H1 (cell line): ENCODE measurements around the gene RAPGEF5. TPM values are rescaled to one million over a fixed set of nuclear protein-coding genes. Genes with fewer than 3 reads are reported as not detected.

ENCODE experiments used
- CTCF ChIA-PET: fragments of 300-600 bp; sonication (Branson Sonifier 250); formaldehyde crosslinking; loops from one replicate; lab custom pipeline; 2021; ENCODE audit not compliant: partially characterized antibody; lab: Charles Lee
- POLR2A ChIA-PET: fragments of 300-600 bp; sonication (Branson Sonifier 250); formaldehyde crosslinking; loops from one replicate; lab custom pipeline; 2021; ENCODE audit warnings: inconsistent platforms; ENCODE audit not compliant: partially characterized antibody; lab: Charles Lee
- DNase-seq, 2 experiments: peaks; one replicate each; pipeline versions ENCODE4 v3.0.0 to v3.0.0-alpha.2; 2010 to 2022; ENCODE audit warnings: low spot score in 2 of 2, low read depth in 1 of 2, mixed read lengths in 1 of 2
- FAIRE-seq: peaks from 2 replicates; lab custom pipeline; 2011; peaks lifted over from hg19 to GRCh38; lab: Jason Lieb, UNC
- H2AFZ ChIP-seq: 2 replicates; pipeline ENCODE4 v1.8.1; 2012; ENCODE audit warnings: low read length, inconsistent platforms
- H2AK5ac ChIP-seq: 2 replicates; pipeline ENCODE4 v1.6.1; 2013; ENCODE audit warnings: low read depth, low read length
- H2BK120ac ChIP-seq: replicated peaks from 2 replicates; pipeline ENCODE3; 2013; ENCODE audit warnings: low read depth, low read length, inconsistent platforms
- H2BK12ac ChIP-seq: 2 replicates; pipeline ENCODE4 v1.6.1; 2013; ENCODE audit warnings: low read depth, low read length
- H2BK15ac ChIP-seq: 2 replicates; pipeline ENCODE4 v1.6.1; 2013; ENCODE audit warnings: low read length
- H2BK20ac ChIP-seq: 2 replicates; pipeline ENCODE4 v1.6.1; 2013; ENCODE audit warnings: low read length
- H2BK5ac ChIP-seq: 2 replicates; pipeline ENCODE4 v1.6.1; 2013; ENCODE audit warnings: low read depth, low read length
- H3K14ac ChIP-seq: 2 replicates; pipeline ENCODE4 v1.6.1; 2013; ENCODE audit warnings: inconsistent platforms; ENCODE audit not compliant: insufficient read length
- H3K18ac ChIP-seq: 2 replicates; pipeline ENCODE4 v1.6.1; 2013; ENCODE audit warnings: low read length; ENCODE audit errors: extremely low read depth
- H3K23ac ChIP-seq: 2 replicates; pipeline ENCODE4 v1.6.1; 2013; ENCODE audit warnings: inconsistent platforms; ENCODE audit not compliant: insufficient read length
- H3K23me2 ChIP-seq: 2 replicates; pipeline ENCODE4 v1.6.1; 2013; ENCODE audit warnings: low read depth, low read length
- H3K27ac ChIP-seq: 2 replicates; pipeline ENCODE4 v1.6.1; 2011; ENCODE audit warnings: low read depth, low read length, inconsistent platforms
- H3K27me3 ChIP-seq, 4 experiments: replicated peaks in 1 of 4; 1 replicate in 1 of 4; 2 replicates in 3 of 4; pipeline versions ENCODE4 v1.6.1 to v1.8.1; 2011 to 2013; ENCODE audit warnings: low read length in 3 of 4, mild to moderate bottlenecking in 3 of 4, inconsistent platforms in 2 of 4, mixed read lengths in 2 of 4, moderate library complexity in 1 of 4; ENCODE audit not compliant: control insufficient read depth in 3 of 4, insufficient read depth in 3 of 4; ENCODE audit errors: extremely low read depth in 1 of 4
- H3K36me3 ChIP-seq, 4 experiments: 2 replicates each; pipeline versions ENCODE4 v1.6.1 to v1.8.1; 2011 to 2013; ENCODE audit warnings: mild to moderate bottlenecking in 4 of 4, low read length in 3 of 4, moderate library complexity in 2 of 4, control low read depth in 1 of 4, inconsistent platforms in 1 of 4; ENCODE audit not compliant: insufficient read depth in 4 of 4, control insufficient read depth in 2 of 4
- H3K4ac ChIP-seq: replicated peaks from 2 replicates; pipeline ENCODE3; 2013; ENCODE audit warnings: low read length, low read depth, mixed read lengths, inconsistent platforms; ENCODE audit not compliant: insufficient read length
- H3K4me1 ChIP-seq, 4 experiments: replicated peaks in 1 of 4; 1 replicate in 1 of 4; 2 replicates in 3 of 4; pipeline versions ENCODE4 v1.6.1 to v1.8.1; 2011 to 2013; ENCODE audit warnings: low read length in 3 of 4, inconsistent platforms in 2 of 4, mixed read lengths in 1 of 4; ENCODE audit not compliant: insufficient read depth in 4 of 4, control insufficient read depth in 3 of 4
- H3K4me2 ChIP-seq, 2 experiments: 2 replicates each; pipeline versions ENCODE4 v1.6.1 to v1.8.1; 2011 to 2013; ENCODE audit warnings: low read depth in 2 of 2, low read length in 2 of 2, control low read depth in 1 of 2, inconsistent platforms in 1 of 2, mild to moderate bottlenecking in 1 of 2; ENCODE audit not compliant: insufficient read depth in 1 of 2
- H3K4me3 ChIP-seq, 4 experiments: fragments of 200-600, 300-600 bp in 1 of 4; sonication (generic), shearing (Covaris generic), sonication (Bioruptor Twin) in 1 of 4; 2 replicates each; pipeline versions ENCODE4 v1.5.1 to v1.8.1; 2011 to 2016; ENCODE audit warnings: low read length in 4 of 4, low read depth in 3 of 4, control low read depth in 2 of 4, inconsistent platforms in 2 of 4, mild to moderate bottlenecking in 2 of 4, mixed read lengths in 1 of 4, moderate library complexity in 1 of 4; ENCODE audit not compliant: insufficient read depth in 2 of 4; ENCODE audit errors: extremely low read depth in 1 of 4
- H3K56ac ChIP-seq: replicated peaks from 2 replicates; pipeline ENCODE3; 2013; ENCODE audit warnings: low read depth, mild to moderate bottlenecking, mixed read lengths, low read length, inconsistent platforms; ENCODE audit not compliant: insufficient read length
- H3K79me1 ChIP-seq: 2 replicates; pipeline ENCODE4 v1.6.1; 2013; ENCODE audit warnings: low read depth, low read length, control low read depth
- H3K79me2 ChIP-seq, 2 experiments: 2 replicates each; pipeline versions ENCODE4 v1.6.1 to v1.8.1; 2012 to 2013; ENCODE audit warnings: low read length in 2 of 2, mild to moderate bottlenecking in 2 of 2, inconsistent platforms in 1 of 2; ENCODE audit not compliant: insufficient read depth in 2 of 2, control insufficient read depth in 1 of 2
- H3K9ac ChIP-seq, 4 experiments: replicated peaks in 1 of 4; 1 replicate in 1 of 4; 2 replicates in 3 of 4; pipeline versions ENCODE4 v1.6.1 to v1.8.1; 2011 to 2013; ENCODE audit warnings: low read depth in 3 of 4, low read length in 3 of 4, control low read depth in 2 of 4, mild to moderate bottlenecking in 2 of 4, moderate library complexity in 2 of 4, inconsistent platforms in 1 of 4; ENCODE audit errors: extremely low read depth in 1 of 4
- H3K9me3 ChIP-seq, 2 experiments: 2 replicates each; pipeline versions ENCODE4 v1.6.1 to v1.8.1; 2012 to 2013; ENCODE audit warnings: mild to moderate bottlenecking in 2 of 2, moderate library complexity in 2 of 2, control low read depth in 1 of 2, inconsistent platforms in 1 of 2, low read depth in 1 of 2, low read length in 1 of 2, mixed read lengths in 1 of 2; ENCODE audit not compliant: insufficient read depth in 2 of 2
- H4K20me1 ChIP-seq, 2 experiments: replicated peaks in 1 of 2; 2 replicates each; pipeline versions ENCODE3 to v1.8.1; 2011 to 2013; ENCODE audit warnings: inconsistent platforms in 2 of 2, low read length in 2 of 2, mild to moderate bottlenecking in 1 of 2; ENCODE audit not compliant: insufficient read depth in 2 of 2, control insufficient read depth in 1 of 2
- H4K5ac ChIP-seq: 2 replicates; pipeline ENCODE4 v1.6.1; 2013; ENCODE audit warnings: low read length, low read depth, mixed read lengths, inconsistent platforms; ENCODE audit not compliant: insufficient read length
- H4K8ac ChIP-seq: 2 replicates; pipeline ENCODE4 v1.8.0; 2013; ENCODE audit warnings: mild to moderate bottlenecking, moderate library complexity, low read length, inconsistent platforms; ENCODE audit not compliant: insufficient read depth; ENCODE audit errors: extremely low read depth
- H4K91ac ChIP-seq: replicated peaks from 2 replicates; pipeline ENCODE3; 2013; ENCODE audit warnings: low read length, mixed read lengths, inconsistent platforms; ENCODE audit not compliant: insufficient read length
- CBX8 ChIP-seq: fragments of 300-800, 300-1000 bp; sonication (generic); IDR thresholded peaks from 2 replicates; pipeline ENCODE4 v1.7.1; 2016; ENCODE audit warnings: low read depth, low read length, borderline replicate concordance
- E2F6 ChIP-seq: IDR thresholded peaks from 2 replicates; pipeline ENCODE4 v1.6.1; 2012; ENCODE audit warnings: inconsistent platforms
- GABPA ChIP-seq: IDR thresholded peaks from 2 replicates; pipeline ENCODE4 v1.6.1; 2011; ENCODE audit warnings: mild to moderate bottlenecking, low read length, moderate library complexity, borderline replicate concordance; ENCODE audit not compliant: insufficient read depth
- JUN ChIP-seq: IDR thresholded peaks from 2 replicates; pipeline ENCODE4 v1.6.1; 2011; ENCODE audit warnings: low read depth, mild to moderate bottlenecking, improper control_type of control experiment, low read length
- RAD21 ChIP-seq, 2 experiments: IDR thresholded peaks in 1 of 2; conservative IDR thresholded peaks in 1 of 2; 2 replicates each; pipeline ENCODE4 v1.6.1; 2011; ENCODE audit warnings: low read depth in 2 of 2, low read length in 2 of 2, improper control_type of control experiment in 1 of 2, inconsistent platforms in 1 of 2, mild to moderate bottlenecking in 1 of 2, moderate library complexity in 1 of 2
- YY1 ChIP-seq: IDR thresholded peaks from 2 replicates; pipeline ENCODE4 v1.6.1; 2011; ENCODE audit warnings: low read depth, mild to moderate bottlenecking, low read length
- WGBS, 2 experiments: shearing (Covaris generic) in 1 of 2; methylation state at CpG; one replicate each; pipeline versions ENCODE4 v1.1.6 to v1.1.7; 2013 to 2015; ENCODE audit warnings: low lambda C conversion rate in 2 of 2, mixed read lengths in 2 of 2, inconsistent platforms in 1 of 2, low coverage in 1 of 2, missing lambda C conversion rate in 1 of 2; ENCODE audit not compliant: insufficient replicate concordance in 2 of 2, insufficient coverage in 1 of 2, insufficient read length in 1 of 2; ENCODE audit errors: extremely low coverage in 1 of 2, missing lambda C conversion rate in 1 of 2; 5-methylcytosine and 5-hydroxymethylcytosine counted together
- polyA plus RNA-seq, 7 experiments: library from polyadenylated mRNA; depleted of rRNA in 3 of 7; stranded (reverse) in 5 of 7; unstranded in 2 of 7; fragments of >200 nt in 5 of 7; fragments of 200-250 nt in 2 of 7; gene quantifications; 1 replicate in 5 of 7; 2 replicates in 1 of 7; 4 replicates in 1 of 7; pipeline versions ENCODE4 v1.2.1 to v1.2.3, GENCODE V29; 2011 to 2013; ENCODE audit warnings: missing spikeins in 2 of 7, mixed read lengths in 2 of 7
- total RNA-seq: library from RNA; stranded (reverse); fragmentation: NEBNext Ultra II Directional; extraction: Animal tissue kit (Norgen Biotek cat#: 25700); gene quantifications from 2 replicates; pipeline ENCODE4 v1.2.1, GENCODE V29; 2021

Gene RAPGEF5
- total and polyA plus RNA-seq, 2 of the 8 experiments (the other 6 are each of a cell fraction or from before 2014, with no cell fraction given) = 4.4 to 22.9 TPM

- H3K27ac ChIP-seq = no peak overlapping the region
- TF ChIP-seq RAD21 (IDR thresholded peaks at IDR 0.05 in 1 of 2, conservative IDR thresholded peaks at IDR 0.05 in 1 of 2; ENCODE audit: low read depth in 2 of 2, low read length in 2 of 2) = peak; percentile 37 to 53; a peak in 3 of 4 replicates
- no peak for TF ChIP-seq JUN
- no peak for TF ChIP-seq E2F6
- no peak for TF ChIP-seq YY1
- no peak for TF ChIP-seq CBX8
- TF ChIP-seq GABPA = no peak
- H4K91ac ChIP-seq = no peak overlapping the region
- no peak overlapping the region for H2BK15ac ChIP-seq
- no peak overlapping the region for H3K18ac ChIP-seq
- H2BK5ac ChIP-seq = no peak overlapping the region
- H2BK12ac ChIP-seq = no peak overlapping the region
- H4K5ac ChIP-seq = no peak overlapping the region
- no peak for FAIRE-seq
- H3K79me2 ChIP-seq = no peaks in the 10 kb centered on the region
- H3K4me2 ChIP-seq = no peak overlapping the region
- H3K23me2 ChIP-seq = no peaks in the 10 kb centered on the region
- H3K9me3 ChIP-seq = no peaks in the 10 kb centered on the region
- ChIA-PET CTCF (interaction anchor here (0.7 to 3.2 kb wide), 15 partner anchors 9 to 981 kb away, joined by 3 to 23 read pairs (median 4); no protein-coding TSS in a partner anchor), POLR2A (interaction anchor here (1.0 to 1.1 kb wide), 2 partner anchors 16 to 147 kb away, joined by 3 read pairs; no protein-coding TSS in a partner anchor)
- no peak overlapping the region for H3K14ac ChIP-seq
- no peaks in the 10 kb centered on the region for H4K20me1 ChIP-seq
- H3K79me1 ChIP-seq = no peaks in the 10 kb centered on the region
- no peaks in the 10 kb centered on the region for H3K27me3 ChIP-seq
- H2AFZ ChIP-seq = no peak overlapping the region
- H2BK120ac ChIP-seq = no peak overlapping the region
- H3K4me1 ChIP-seq = no peaks in the 10 kb centered on the region
- no peak overlapping the region for H3K23ac ChIP-seq
- 93% methylated on average over 4 of the region's 4 CpGs; no CpG with 5 or more reads in 1 of the 2 experiments for WGBS, 2 experiments
- DNase-seq = no peak
- H3K36me3 ChIP-seq = peaks cover 0 to 9% (median 5%) of the 10 kb centered on the region in 4 experiments; a peak in 5 of 8 replicates
- no peak overlapping the region for H3K4me3 ChIP-seq
- H2BK20ac ChIP-seq = no peak overlapping the region
- no peak overlapping the region; a peak in 1 of 7 replicates for H3K9ac ChIP-seq
- H3K56ac ChIP-seq = no peak overlapping the region
- no peak overlapping the region for H2AK5ac ChIP-seq
- no peak overlapping the region for H4K8ac ChIP-seq
- no peak overlapping the region for H3K4ac ChIP-seq
These were observed 61.3 kb downstream of the RAPGEF5 start for GRCh38 chr7:22295402-22296264.
